HG03159 (cell line): Measurements from ENCODE around the gene ZC3H6.

ENCODE experiments used
- ATAC-seq: cut with Tn5 transposase; IDR thresholded peaks from one replicate; pipeline ENCODE4 v1.9.1; 2021; ENCODE audit warnings: mild to moderate bottlenecking, moderate library complexity; ENCODE audit not compliant: unreplicated experiment

ZC3H6 gene, protein sequence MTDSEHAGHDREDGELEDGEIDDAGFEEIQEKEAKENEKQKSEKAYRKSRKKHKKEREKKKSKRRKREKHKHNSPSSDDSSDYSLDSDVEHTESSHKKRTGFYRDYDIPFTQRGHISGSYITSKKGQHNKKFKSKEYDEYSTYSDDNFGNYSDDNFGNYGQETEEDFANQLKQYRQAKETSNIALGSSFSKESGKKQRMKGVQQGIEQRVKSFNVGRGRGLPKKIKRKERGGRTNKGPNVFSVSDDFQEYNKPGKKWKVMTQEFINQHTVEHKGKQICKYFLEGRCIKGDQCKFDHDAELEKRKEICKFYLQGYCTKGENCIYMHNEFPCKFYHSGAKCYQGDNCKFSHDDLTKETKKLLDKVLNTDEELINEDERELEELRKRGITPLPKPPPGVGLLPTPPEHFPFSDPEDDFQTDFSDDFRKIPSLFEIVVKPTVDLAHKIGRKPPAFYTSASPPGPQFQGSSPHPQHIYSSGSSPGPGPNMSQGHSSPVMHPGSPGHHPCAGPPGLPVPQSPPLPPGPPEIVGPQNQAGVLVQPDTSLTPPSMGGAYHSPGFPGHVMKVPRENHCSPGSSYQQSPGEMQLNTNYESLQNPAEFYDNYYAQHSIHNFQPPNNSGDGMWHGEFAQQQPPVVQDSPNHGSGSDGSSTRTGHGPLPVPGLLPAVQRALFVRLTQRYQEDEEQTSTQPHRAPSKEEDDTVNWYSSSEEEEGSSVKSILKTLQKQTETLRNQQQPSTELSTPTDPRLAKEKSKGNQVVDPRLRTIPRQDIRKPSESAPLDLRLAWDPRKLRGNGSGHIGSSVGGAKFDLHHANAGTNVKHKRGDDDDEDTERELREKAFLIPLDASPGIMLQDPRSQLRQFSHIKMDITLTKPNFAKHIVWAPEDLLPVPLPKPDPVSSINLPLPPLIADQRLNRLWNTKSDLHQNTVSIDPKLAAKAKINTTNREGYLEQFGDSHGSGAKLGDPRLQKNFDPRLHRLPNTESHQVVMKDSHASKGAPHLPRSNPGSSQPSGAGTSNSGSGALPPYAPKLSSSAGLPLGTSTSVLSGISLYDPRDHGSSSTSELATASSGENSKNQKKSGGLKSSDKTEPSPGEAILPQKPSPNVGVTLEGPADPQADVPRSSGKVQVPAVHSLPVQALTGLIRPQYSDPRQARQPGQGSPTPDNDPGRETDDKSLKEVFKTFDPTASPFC

DNA sequence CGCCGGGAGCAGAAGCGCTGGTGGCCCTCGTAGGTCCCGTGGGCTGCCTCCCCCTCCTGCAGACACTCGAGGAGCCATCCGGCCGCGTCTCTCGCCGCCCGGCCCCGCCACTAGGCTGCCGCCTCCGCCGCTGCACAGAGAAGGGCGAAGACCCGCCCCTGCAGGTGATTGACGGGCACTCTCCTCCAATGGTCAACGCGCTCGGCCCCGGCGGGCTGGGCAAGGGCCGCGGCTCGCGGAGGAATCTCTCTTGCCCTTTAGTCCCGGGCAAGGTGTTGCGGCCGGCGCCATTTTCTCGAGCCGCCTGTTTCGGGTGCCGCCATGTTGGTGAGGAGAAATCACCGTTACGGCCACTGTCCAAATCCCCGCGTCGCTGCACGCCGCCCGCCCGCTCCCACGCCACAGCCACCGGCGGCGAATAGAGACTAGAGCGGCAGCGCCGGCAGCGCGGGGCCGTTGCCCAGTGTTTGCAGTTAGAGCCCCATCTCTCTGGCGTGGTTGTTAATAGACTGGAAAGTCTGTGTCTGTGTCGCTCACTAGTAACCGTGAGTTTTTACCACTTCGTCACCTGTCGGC lies at the start of gene ZC3H6:
Gene ZC3H6, plus strand, starts transcription at position 287 of the 576 bp plus-strand sequence. CDS start 398 bp downstream, outside the sequence.
- ATAC-seq = peak; percentile 92

DNA sequence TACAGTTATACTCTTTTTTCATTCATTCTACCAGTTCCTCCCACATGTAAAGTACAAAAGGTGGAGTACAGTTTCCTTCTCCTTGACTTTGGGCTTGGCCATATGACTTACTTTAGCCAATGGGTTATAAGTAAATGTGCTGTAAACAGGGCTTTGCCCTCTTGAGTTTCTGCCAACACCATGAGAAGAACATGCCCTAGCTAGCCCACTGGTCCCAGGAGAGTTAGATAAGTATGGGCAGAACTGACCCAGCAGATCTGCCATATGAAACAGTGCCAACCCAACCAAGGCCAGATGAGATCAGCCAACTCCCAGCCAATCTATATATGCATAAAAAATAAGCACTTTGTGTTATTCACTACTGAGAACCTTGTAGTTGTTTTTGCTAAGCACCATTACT lies 46.0 kb upstream of the ZC3H6 start:
- no peak for ATAC-seq

DNA sequence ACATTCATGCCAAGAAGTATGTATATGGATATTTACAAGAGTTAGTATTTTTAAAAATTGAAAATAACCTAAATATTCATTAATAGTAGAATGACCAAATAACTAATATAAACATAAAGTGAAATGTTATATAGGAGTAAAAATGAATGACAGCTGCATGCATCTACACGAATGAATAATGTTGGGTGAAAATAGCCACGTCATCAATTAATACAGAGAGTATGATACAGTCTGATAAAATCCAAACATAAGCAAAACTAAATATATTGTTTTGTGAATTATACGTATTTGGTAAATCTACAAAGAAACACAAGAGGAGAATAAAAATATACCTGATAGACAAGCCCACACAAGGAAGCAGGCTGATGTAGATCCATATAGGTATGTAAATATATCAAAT lies 45.0 kb upstream of the ZC3H6 start:
- no peak for ATAC-seq

DNA sequence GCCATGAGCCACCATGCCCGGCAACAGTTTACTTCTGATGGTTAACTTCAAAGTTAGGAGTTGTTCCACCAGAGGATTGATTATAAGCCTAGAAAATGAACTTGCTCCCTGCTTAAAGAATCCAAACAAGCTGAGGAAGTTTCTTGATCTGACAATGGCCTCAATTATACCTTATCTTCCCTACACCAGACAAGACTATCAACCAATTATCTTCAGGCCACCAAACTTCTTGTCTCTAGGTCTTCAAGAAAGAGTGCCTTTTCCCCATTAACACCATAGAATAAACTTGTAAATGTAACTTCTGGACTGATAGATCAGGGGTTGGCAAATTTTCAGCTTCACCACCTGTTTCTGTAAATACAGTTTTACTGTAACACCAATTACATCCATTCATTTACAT lies 35.5 kb upstream of the ZC3H6 start:
- ATAC-seq = no peak

DNA sequence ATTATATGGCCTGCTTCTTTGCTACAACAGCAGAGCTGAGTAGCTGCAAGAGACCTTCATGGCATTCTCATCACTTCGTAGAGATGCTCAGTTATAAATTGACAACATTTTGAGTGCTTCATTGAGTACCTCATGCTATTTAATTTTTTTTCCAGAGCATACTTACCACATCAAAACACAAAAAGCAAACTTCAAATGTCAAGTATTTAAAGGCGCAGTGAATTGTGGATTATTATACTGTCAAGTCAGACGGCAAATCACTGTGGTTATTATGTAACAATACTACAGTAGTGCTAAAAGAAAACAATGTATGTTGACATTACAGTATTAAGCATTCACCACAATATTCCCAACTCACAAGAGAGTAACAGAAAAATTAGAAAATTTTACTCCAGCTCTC lies 33.0 kb upstream of the ZC3H6 start:
- no peak for ATAC-seq

DNA sequence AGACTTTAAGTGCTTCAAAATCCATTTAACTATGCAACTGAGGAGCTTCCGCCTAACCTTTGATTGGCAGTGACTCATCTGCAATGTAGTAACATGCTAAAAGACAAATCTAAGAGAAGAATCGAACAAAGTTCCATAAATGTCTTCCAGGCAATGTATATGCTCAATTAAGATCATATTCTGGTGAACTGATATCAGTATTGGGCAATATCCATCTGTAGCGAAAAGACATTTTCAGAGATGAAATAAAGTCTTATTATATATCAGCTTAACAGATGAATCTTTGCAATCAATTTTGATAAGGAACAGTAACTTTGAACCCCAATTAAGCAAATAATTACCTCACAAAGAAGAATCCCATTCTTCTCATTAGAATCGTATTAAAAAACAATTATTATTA lies 32.2 kb upstream of the ZC3H6 start:
- no peak for ATAC-seq

DNA sequence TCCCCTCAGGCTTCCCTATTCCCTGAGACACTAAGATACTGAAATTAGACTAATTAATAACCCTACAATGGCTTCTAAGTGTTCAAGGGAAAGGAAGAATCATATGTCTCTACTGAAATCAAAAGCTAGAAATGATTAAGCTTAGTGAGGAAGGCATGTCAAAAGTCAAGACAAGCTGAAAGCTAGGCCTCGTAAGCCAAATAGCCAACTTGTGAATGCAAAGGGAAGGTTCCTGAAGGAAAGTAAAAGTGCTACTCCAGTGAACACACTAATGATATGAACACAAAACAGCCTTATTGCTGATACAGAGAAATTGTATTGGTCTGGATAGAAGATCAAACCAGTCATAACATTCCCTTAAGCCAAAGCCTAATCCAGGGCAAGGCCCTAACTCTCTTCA lies 30.5 kb upstream of the ZC3H6 start:
- ATAC-seq = no peak

DNA sequence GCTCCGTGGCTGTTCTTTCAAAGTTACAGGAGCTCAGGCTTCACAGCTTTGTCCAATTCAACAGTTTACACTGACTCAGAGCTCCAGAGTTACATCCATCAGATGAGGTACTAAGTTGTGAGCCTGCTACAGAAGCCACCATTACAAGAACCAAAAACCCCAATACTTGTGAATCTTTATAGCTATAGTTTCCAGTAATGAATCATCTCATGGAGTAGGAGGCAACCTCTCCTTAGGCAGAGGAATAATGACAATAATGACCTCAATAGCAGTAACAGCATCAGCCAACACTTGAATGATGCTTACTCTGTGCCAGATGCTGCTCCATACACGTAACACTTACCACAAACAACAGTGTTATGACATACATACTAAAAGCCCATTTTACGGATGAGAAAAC lies 24.1 kb upstream of the ZC3H6 start:
- no peak for ATAC-seq

DNA sequence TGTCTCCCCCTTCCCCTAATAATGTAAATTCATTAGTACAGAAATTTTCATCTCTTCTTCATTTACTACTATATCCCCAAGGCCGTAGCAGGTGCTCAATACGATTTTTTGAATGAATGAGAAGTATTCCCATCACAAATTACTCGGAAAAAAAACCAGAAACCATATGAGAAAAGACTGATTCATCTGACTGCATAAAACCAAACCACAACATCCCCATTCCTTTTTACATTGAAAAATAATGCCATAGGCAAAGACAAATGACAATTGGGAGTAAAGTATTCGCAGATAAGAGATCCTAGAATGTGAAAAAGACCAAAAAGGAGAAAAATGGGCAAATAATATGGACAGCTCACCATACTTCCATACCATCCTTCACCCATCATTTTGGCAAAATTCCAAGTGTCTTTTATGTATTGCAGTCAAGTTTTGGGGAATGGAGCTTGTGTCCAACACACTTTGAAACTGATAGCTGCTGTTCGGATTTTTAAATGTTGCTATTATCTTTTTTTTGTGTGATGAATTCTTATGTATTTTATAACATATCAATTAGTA lies 22.1 kb upstream of the ZC3H6 start:
- ATAC-seq = no peak

DNA sequence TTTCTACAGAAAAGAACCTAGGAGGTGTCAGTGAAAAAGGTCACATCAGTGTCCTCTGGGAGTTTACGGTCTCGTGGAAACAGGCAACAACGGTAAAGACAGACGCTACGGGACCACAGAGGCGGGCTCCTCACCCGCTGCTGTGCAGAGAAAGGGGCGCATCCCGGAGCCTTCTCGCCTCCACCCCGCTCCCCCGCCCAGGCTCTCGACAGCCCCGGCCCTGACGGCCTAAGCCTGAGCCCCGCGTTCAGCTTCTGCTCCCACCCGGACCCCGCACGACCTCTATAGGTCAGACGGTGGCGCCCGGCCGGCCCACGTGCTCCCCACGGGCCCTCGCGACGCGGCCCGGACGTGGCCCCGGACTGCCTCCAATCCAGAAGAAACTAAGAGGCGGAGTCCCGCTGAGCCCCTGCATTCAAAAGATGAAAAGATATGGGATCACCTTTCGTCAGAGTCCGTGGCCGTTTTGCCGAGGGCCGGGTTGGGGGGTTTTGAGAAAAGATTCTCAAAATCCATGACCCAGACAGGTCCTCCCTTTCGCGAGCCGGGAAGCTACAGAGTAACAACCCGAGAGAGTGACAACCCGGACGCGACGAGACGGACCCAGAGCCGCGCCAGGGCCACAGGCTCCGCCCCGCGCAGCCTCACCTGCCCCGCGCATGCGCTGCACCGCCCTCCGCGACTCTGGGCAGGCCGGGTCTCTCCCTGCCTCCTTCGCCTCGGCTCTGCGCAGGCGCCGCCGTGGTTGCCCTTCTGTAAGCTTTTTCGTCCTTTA lies 20.7 kb upstream of the ZC3H6 start, which contains the start of gene ZC3H8:
Gene ZC3H8, minus strand, starts transcription at position 577 of the 775 bp plus-strand sequence. Its CDS starts 61 bp downstream, at position 516.
- peak; percentile 89 for ATAC-seq

DNA sequence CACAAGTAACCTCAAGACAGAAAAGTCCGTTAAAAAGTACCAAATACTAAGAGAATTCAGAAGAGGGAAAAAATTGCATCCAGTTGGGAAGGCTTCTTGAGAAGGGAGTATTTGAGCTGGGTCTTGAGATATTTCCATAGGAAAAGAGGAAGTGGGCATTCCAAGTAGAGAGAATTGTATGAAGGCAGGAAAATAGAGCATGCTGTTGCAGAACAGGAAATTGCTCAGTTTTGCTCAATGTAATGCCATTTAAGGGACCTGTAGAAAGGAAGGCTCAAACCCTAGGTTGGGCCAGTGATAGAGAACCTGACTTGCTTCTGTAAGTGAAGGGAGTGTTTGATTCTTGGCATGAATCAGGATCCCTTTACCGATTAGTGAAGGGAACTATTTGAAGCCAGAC lies 19.5 kb upstream of the ZC3H6 start:
- ATAC-seq = no peak

DNA sequence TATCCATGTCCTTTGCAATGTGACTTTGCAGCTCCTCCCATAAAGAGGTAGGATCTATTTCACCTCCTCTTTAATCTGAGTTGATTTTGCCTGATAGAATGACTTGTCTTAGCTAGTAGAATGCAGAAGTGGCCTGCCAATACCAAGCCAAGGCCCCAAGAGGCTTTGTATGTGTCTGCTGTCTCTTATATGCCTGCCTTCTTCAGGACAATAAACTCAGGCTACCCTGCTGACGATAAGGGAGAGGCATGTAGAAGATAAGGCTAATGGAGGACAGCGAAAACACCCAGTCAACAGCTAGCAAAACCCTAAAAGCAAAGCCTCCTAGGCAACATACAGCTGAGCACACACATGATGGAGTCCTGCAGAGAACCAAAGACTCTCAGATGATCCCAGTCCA lies 18.7 kb upstream of the ZC3H6 start:
- no peak for ATAC-seq

DNA sequence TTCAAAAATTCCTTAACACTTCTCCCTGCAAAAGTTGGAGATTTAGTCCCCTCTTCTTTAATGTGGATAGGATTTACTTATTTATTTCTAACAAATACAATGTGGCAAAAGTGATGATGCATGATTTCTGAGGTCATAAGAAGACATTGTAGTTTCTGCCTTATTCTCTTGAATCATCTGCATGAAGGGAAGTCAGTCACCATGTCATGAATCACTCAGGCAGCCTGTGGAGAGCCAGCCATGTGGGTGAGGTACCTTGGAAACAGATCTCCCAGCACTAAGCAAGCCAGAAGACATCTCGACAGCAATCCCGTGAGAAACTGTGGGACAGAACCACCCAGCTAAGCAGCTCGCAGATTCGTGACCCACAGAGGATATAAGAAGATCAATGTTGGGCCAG lies 17.8 kb upstream of the ZC3H6 start:
- no peak for ATAC-seq

DNA sequence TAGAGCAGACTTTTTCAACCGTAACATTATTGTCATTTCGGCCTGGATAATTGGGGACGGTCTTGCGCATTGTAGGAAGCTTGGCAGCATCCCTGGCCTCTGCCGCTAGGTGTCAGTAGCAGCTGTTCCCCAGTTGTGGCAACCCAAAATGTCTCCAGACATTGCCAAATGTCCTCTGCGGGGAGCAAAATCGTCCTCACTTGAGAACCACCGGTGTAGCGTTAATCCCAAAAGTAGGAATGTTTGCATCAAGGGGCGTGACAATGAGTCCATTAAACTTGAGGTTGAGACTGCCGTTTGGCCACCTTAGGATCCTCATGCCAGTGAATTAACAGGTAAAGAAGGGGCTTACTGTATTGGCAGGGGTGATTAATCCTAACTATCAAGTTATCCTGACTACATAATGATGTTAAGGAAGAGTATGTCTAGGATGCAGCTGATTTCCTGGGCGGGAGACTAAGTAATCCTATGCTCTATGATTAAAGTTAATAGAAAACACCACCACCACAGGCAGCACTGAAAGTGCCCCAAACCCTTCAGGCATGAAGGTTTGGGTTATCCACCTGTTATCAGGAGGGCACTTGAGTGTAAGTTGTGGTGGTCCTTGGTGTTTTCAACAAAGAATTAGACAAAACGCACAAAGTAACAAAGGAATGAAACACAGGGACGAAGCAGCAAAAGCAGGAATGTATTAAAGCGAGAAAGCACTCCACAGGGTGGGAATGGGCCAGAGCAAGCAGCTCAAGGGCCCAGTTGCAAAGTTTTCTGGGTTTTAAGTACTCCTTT lies 15.7 kb upstream of the ZC3H6 start:
- no peak for ATAC-seq

DNA sequence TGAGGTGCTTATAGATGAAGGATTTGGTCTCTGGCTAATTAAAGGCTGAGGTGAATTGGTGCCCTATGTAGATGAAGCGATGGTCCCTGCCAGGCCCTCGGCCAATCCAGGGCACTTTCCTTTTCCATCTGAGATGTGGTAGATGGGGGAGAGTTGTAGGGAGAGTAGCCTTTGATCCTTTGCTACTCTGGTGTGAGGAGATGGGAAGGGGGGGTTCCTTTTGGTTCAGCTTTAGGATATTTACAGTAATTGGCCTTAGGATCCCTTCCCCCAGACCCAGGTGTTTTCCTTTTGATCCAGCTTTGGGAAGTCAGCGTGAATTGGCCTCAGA lies 15.1 kb upstream of the ZC3H6 start:
- no peak for ATAC-seq

DNA sequence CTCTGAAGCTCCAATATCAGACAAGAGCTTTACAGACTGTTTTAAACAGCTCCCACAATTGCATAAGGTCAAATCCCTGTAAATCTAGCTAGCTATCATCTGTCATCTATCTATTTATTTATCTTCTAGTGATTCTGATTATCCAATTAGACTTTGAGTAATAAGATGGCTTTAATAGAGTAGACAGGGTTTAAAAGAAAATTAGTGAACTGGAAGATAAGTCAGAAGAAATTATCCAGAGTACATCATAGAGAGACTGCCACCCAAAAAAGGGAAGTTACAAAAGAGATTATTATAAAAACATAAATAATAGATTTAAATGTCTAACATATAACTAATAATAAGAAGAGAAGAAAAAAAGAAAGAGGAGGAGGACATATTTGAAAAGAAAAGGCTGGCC lies 12.5 kb upstream of the ZC3H6 start:
- ATAC-seq = no peak

DNA sequence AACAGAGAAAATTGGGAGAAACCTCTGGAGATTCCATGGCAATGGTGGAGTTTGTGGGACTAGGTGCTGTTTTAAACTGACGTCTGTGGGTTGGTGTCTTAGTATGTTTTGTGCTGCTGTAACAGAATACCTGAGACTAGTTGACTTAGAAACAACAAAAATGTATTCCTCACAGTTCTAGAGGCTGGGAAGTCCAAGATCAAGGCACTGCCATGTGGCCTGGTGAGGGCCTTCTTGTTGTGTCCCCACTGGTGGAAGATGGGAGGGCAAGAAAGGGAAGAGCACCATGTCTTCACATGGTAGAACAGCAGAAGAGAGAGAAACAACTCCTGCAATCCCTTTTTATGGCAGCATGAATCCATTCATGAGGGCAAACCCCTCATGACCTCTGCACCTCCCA lies 6.8 kb upstream of the ZC3H6 start:
- ATAC-seq = no peak

DNA sequence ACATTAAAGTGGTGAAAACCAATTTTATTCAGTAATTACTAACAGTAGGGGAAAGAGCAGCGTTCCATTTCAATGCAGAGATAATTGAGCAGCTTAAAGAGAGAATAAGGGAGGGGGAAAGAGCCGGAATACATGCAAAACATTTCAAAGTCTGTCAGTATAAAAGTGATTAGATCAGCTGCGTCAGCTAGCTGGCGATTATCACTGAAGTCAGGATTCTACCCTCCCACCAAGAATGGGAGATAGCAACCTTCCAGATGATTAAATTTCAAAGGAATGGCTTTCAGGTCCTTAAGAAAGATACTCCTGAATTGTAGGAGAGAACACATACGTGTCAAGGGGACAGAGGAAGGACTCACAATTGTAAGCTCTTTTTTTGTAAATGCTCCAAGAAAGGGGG lies 2.7 kb upstream of the ZC3H6 start:
- ATAC-seq = no peak

DNA sequence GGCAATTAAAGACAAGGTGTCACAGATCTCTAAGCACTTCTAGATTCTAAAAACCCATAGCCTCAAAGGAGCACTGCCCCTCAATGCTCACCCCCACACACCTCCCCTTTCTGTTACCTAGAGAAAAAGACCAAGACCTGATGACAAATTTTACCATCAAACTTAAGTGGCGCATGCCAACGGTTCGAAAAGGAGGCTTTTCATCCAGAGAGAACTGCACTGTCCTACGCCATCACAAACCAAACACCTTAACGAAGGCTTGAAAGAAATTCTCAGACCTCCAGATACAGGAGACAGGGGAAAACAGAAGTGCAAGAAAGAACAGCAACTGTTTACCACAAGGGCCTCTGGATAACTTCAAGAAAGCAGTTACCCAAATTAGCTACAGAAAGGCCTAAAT lies 2.0 kb upstream of the ZC3H6 start:
- ATAC-seq = no peak
